ENCODE measurements around the gene ZNF165. TPM values are rescaled to one million over a fixed set of nuclear protein-coding genes. Genes with fewer than 3 reads are reported as not detected.

The ZNF165 gene
- polyA plus RNA-seq, 3 donors, result 0.05 to 0.08 TPM; not detected in 1

DNA sequence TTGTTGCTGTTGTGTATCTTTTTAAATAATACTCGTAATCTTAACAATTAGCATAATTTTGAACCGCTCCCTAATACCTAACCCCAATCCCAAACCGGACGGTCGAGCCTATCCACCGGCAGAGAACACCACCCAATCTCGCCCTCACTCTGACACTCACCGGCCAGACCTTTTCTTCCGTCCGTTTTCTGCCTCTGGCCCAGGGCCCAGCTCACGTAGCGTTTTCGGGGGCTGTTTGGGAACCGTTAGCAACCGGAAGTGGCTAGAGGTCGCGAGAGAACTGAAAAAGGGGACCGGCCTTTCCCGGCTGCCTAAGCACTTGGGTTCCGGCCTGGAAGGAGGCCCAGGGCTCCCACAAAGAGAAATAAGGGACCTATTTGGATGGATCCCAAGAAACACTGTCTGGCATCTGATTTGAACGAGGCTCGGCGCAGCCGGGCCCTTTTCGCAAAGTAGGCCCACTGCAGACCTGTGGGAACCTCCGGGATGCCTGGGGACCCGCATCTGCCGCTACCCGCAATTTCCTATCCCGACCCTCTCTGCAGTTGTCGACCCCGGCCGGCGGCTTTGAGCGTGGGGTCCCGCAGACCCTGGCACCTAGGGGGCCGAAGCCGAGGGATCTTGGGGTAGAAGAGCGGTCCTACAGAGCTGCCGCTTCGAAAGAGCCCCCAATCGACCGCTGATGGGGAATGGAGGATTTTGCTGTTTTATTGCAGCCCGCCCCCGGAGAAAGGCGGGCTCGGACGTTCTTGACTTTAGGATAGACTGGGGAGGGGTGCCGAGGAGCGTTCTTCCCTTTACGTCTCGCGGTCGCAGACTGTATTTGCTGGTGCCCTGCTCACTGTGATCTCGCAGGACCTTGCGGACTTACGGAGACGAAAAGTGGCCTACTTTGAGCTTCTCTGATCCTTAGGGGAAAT lies 56.5 kb downstream of the ZNF165 start:
- H3K4me1 Mint-ChIP-seq, result peaks cover 54% of the 10 kb centered on the region
- Histone ChIP-seq H3K9me3 (replicated peaks in 1 of 2; ENCODE audit: control insufficient read depth in 1 of 2, insufficient read depth in 1 of 2, low read length in 2 of 2) (no peaks in the 10 kb centered on the region), H3K36me3 (replicated peaks in 1 of 2; ENCODE audit: control insufficient read depth in 1 of 2, insufficient read depth in 2 of 2, low read length in 2 of 2) (peaks cover 3 to 10% of the 10 kb centered on the region in 2 donors), H3K4me3 (replicated peaks in 1 of 3; ENCODE audit: low read depth in 2 of 3, low read length in 3 of 3) (peak overlapping the region; percentile 67 to 95 (median 92)), H3K4me1 (ENCODE audit: control insufficient read depth in 1 of 2, insufficient read depth in 2 of 2, low read length in 2 of 2) (peaks cover 26 to 38% of the 10 kb centered on the region in 2 donors), H4K20me1 (ENCODE audit: insufficient read depth, low read length) (no peaks in the 10 kb centered on the region), H3K4me2 (replicated peaks; ENCODE audit: extremely low read depth, low read length, poor library complexity, severe bottlenecking) (peak overlapping the region; percentile 93), H3K79me2 (ENCODE audit: insufficient read depth, low read length) (peaks cover 60% of the 10 kb centered on the region), H3K27me3 (ENCODE audit: control insufficient read depth in 2 of 2, insufficient read depth in 2 of 2, low read length in 2 of 2) (no peaks in the 10 kb centered on the region), H2AFZ (ENCODE audit: insufficient read depth, low read depth, low read length, poor library complexity, severe bottlenecking) (peak overlapping the region; percentile 96), H3K9ac (ENCODE audit: insufficient read depth, low read length, poor library complexity, severe bottlenecking) (peak overlapping the region; percentile 85), H3K27ac (ENCODE audit: low read depth in 1 of 2, low read length in 2 of 2) (peak overlapping the region; percentile 91 to 94)
- peaks cover 5 to 12% of the 10 kb centered on the region in 2 donors for H3K36me3 Mint-ChIP-seq
- H3K9me3 Mint-ChIP-seq, result no peaks in the 10 kb centered on the region
- WGBS (ENCODE audit: insufficient coverage), result under 1% methylated on average over 46 of the region's 58 CpGs
- peaks cover 0 to 6% (median 2%) of the 10 kb centered on the region in 3 donors for H3K27me3 Mint-ChIP-seq (ENCODE audit: low read depth in 3 of 3)
- DNase-seq, result peak; percentile 80 to 89 (median 87)
- peak overlapping the region; percentile 95 to 99 (median 98) for H3K27ac Mint-ChIP-seq
- TF ChIP-seq, protein P1, sequence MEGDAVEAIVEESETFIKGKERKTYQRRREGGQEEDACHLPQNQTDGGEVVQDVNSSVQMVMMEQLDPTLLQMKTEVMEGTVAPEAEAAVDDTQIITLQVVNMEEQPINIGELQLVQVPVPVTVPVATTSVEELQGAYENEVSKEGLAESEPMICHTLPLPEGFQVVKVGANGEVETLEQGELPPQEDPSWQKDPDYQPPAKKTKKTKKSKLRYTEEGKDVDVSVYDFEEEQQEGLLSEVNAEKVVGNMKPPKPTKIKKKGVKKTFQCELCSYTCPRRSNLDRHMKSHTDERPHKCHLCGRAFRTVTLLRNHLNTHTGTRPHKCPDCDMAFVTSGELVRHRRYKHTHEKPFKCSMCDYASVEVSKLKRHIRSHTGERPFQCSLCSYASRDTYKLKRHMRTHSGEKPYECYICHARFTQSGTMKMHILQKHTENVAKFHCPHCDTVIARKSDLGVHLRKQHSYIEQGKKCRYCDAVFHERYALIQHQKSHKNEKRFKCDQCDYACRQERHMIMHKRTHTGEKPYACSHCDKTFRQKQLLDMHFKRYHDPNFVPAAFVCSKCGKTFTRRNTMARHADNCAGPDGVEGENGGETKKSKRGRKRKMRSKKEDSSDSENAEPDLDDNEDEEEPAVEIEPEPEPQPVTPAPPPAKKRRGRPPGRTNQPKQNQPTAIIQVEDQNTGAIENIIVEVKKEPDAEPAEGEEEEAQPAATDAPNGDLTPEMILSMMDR (IDR thresholded peaks at IDR 0.05), result no peak
- H3K4me3 Mint-ChIP-seq, result peak overlapping the region; percentile 95 to 99
- intact Hi-C loops (cut with micrococcal nuclease), result loop anchor here (2.0 to 10.0 kb wide), 4 partner anchors 55 to 662 kb away; partner anchors contain the start of genes NKAPL (in 2 of the 2), ZKSCAN4 (in 2 of the 2), ZNF165 (in 2 of the 2) and ZNF184 (in 1 of the 2)

DNA sequence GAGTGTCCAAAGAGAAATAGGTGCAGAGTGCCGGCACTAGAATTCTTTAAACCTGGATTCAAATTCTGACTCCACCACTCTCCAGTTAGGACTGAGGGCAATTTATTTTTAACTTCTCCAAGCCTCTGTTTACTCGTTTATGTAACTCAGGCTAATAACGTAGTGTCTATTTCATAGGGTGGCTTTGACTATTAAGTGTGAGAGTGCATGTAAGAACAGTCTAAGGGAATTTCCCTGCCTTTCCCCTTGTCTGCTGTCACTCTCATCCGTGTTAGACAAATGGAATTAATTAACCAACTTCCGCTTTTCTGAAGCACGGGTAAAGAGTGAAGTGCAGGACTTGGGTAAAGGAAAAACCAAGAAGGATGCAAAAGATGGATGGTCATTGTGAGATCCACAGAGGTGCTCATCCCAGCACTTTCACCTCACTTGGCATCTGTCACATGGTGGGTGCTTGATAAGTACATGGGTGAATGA lies 57.2 kb downstream of the ZNF165 start:
- H4K20me1 ChIP-seq (ENCODE audit: insufficient read depth, low read length), result no peaks in the 10 kb centered on the region
- TF ChIP-seq, protein P1 (IDR thresholded peaks at IDR 0.05), result no peak
- Mint-ChIP-seq H3K9me3 (no peaks in the 10 kb centered on the region), H3K27ac (peak overlapping the region; percentile 95 to 99 (median 98)), H3K27me3 (ENCODE audit: low read depth in 3 of 3) (peaks cover 0 to 6% (median 2%) of the 10 kb centered on the region in 3 donors), H3K36me3 (peaks cover 5 to 12% of the 10 kb centered on the region in 2 donors), H3K4me3 (peak overlapping the region; percentile 95 to 99), H3K4me1 (peaks cover 59% of the 10 kb centered on the region)
- peak overlapping the region; percentile 93 for H3K4me2 ChIP-seq (replicated peaks; ENCODE audit: extremely low read depth, low read length, poor library complexity, severe bottlenecking)
- H3K79me2 ChIP-seq (ENCODE audit: insufficient read depth, low read length), result peaks cover 59% of the 10 kb centered on the region
- peak overlapping the region; percentile 96 for H2AFZ ChIP-seq (ENCODE audit: insufficient read depth, low read depth, low read length, poor library complexity, severe bottlenecking)
- no CpG with 5 or more reads among the region's 6 CpGs for WGBS (ENCODE audit: insufficient coverage)
- peak overlapping the region; percentile 67 to 95 (median 92) for H3K4me3 ChIP-seq (replicated peaks in 1 of 3; ENCODE audit: low read depth in 2 of 3, low read length in 3 of 3)
- H3K9me3 ChIP-seq (replicated peaks in 1 of 2; ENCODE audit: control insufficient read depth in 1 of 2, insufficient read depth in 1 of 2, low read length in 2 of 2), result no peaks in the 10 kb centered on the region
- no peaks in the 10 kb centered on the region for H3K27me3 ChIP-seq (ENCODE audit: control insufficient read depth in 2 of 2, insufficient read depth in 2 of 2, low read length in 2 of 2)
- H3K4me1 ChIP-seq (ENCODE audit: control insufficient read depth in 1 of 2, insufficient read depth in 2 of 2, low read length in 2 of 2), result peaks cover 30 to 45% of the 10 kb centered on the region in 2 donors
- peak overlapping the region; percentile 85 for H3K9ac ChIP-seq (ENCODE audit: insufficient read depth, low read length, poor library complexity, severe bottlenecking)
- H3K27ac ChIP-seq (ENCODE audit: low read depth in 1 of 2, low read length in 2 of 2), result peak overlapping the region; percentile 91 to 94
- intact Hi-C loops (cut with micrococcal nuclease), result loop anchor here (2.0 to 10.0 kb wide), 4 partner anchors 55 to 663 kb away; partner anchors contain the start of genes NKAPL (in 2 of the 2), ZKSCAN4 (in 2 of the 2), ZNF165 (in 2 of the 2) and ZNF184 (in 1 of the 2)
- peaks cover 3 to 8% of the 10 kb centered on the region in 2 donors for H3K36me3 ChIP-seq (replicated peaks in 1 of 2; ENCODE audit: control insufficient read depth in 1 of 2, insufficient read depth in 2 of 2, low read length in 2 of 2)
- DNase-seq, result peak; percentile 76 to 93 (median 82)

All from CD14-positive monocyte (primary cell).